CD4-positive, alpha-beta memory T cell (primary cell): Measurements from ENCODE around the gene DNM3. TPM values are rescaled to one million over a fixed set of nuclear protein-coding genes. Genes with fewer than 3 reads are reported as not detected.
A peak's percentile ranks its signal among the peaks of the same experiment; 100 is the strongest.

Experiments used
- CTCF ChIA-PET: fragments of 350-600 bp; sonication (Branson Sonifier 250); formaldehyde crosslinking; loops from one replicate; lab custom pipeline; 2021; ENCODE audit warnings: inconsistent platforms; ENCODE audit not compliant: partially characterized antibody; lab: Charles Lee
- POLR2A ChIA-PET: fragments of 350-600 bp; sonication (Branson Sonifier 250); formaldehyde crosslinking; loops from one replicate; lab custom pipeline; 2021; ENCODE audit not compliant: partially characterized antibody; lab: Charles Lee
- DNase-seq, 5 donors: peaks; one replicate each; pipeline versions ENCODE4 v3.0.0 to v3.0.0-alpha.2; 2020 to 2022; ENCODE audit warnings: mixed read lengths in 1 of 5
- H3K27ac ChIP-seq: one replicate; pipeline ENCODE4 v1.7.0; 2013; ENCODE audit warnings: low read depth, low read length
- H3K27me3 ChIP-seq: 2 replicates; pipeline ENCODE4 v1.7.0; 2013; ENCODE audit warnings: mild to moderate bottlenecking, low read length, moderate library complexity; ENCODE audit not compliant: insufficient read depth
- H3K36me3 ChIP-seq: 2 replicates; pipeline ENCODE4 v1.7.0; 2013; ENCODE audit warnings: mild to moderate bottlenecking, low read length, moderate library complexity; ENCODE audit not compliant: insufficient read depth
- H3K4me1 ChIP-seq: 2 replicates; pipeline ENCODE4 v1.7.0; 2013; ENCODE audit warnings: mild to moderate bottlenecking, low read length, moderate library complexity; ENCODE audit not compliant: insufficient read depth
- H3K4me3 ChIP-seq, 2 donors: one replicate each; pipeline ENCODE4 v1.7.0; 2013; ENCODE audit warnings: low read length in 2 of 2, mild to moderate bottlenecking in 1 of 2
- H3K9me3 ChIP-seq, 2 donors: one replicate each; pipeline ENCODE4 v1.7.0; 2013; ENCODE audit warnings: low read length in 2 of 2, control low read depth in 1 of 2; ENCODE audit not compliant: control insufficient read depth in 1 of 2
- H3K27ac Mint-ChIP-seq, 7 donors: one replicate each; pipeline ENCODE4 v1.8.0; 2020 to 2021; ENCODE audit warnings: mixed read lengths in 7 of 7, mild to moderate bottlenecking in 6 of 7, inconsistent platforms in 3 of 7, moderate library complexity in 3 of 7
- H3K27me3 Mint-ChIP-seq, 2 donors: one replicate each; pipeline ENCODE4 v1.8.0; 2020 to 2021; ENCODE audit warnings: mixed read lengths in 2 of 2
- H3K36me3 Mint-ChIP-seq, 2 donors: one replicate each; pipeline ENCODE4 v1.8.0; 2020 to 2021; ENCODE audit warnings: mixed read lengths in 2 of 2, inconsistent platforms in 1 of 2, mild to moderate bottlenecking in 1 of 2
- H3K4me1 Mint-ChIP-seq, 4 donors: one replicate each; pipeline ENCODE4 v1.8.0; 2020 to 2021; ENCODE audit warnings: mixed read lengths in 4 of 4, mild to moderate bottlenecking in 1 of 4
- H3K4me3 Mint-ChIP-seq, 8 donors: one replicate each; pipeline ENCODE4 v1.8.0; 2020 to 2021; ENCODE audit warnings: mixed read lengths in 8 of 8, mild to moderate bottlenecking in 7 of 8, moderate library complexity in 6 of 8, inconsistent platforms in 3 of 8
- H3K9me3 Mint-ChIP-seq, 8 donors: one replicate each; pipeline ENCODE4 v1.8.0; 2020 to 2021; ENCODE audit warnings: mixed read lengths in 8 of 8, mild to moderate bottlenecking in 5 of 8, inconsistent platforms in 3 of 8, moderate library complexity in 1 of 8
- intact Hi-C: fragments of 100-400 bp; cut with micrococcal nuclease; formaldehyde crosslinking; loops from one replicate; pipeline ENCODE4 v1.15.1; 2023
- polyA plus RNA-seq, 2 donors: library from polyadenylated mRNA; unstranded; fragments of 300-500 nt; fragmentation: Illumina TruSeq; gene quantifications; one replicate each; pipeline ENCODE4 v1.2.3, GENCODE V29; 2021
- total RNA-seq, 2 experiments: library from RNA; stranded (reverse); gene quantifications; one replicate each; pipeline ENCODE4 v1.2.3, GENCODE V29; 2021

Gene DNM3
- total and polyA plus RNA-seq, 4 experiments from 2014 or later = 0.37 to 2.7 (median 1.4) TPM

- no peaks in the 10 kb centered on the region for H3K36me3 ChIP-seq
- POLR2A ChIA-PET = no interaction called here
These were observed 360.3 kb downstream of the DNM3 start for GRCh38 chr1:172201572-172201971.

GRCh38 chr1:172203135-172203823 is 362.0 kb downstream of the DNM3 start:
- Mint-ChIP-seq H3K9me3 (peaks cover 5 to 28% (median 22%) of the 10 kb centered on the region in 8 donors), H3K4me3 (peak overlapping the region in 7 of 8 donors; percentile 63 to 87 (median 78)), H3K27ac (peak overlapping the region in 6 of 7 donors; percentile 44 to 90 (median 77)), H3K36me3 (peaks cover 13 to 21% of the 10 kb centered on the region in 2 donors), H3K27me3 (no peaks in the 10 kb centered on the region), H3K4me1 (peaks cover 0 to 18% (median 14%) of the 10 kb centered on the region in 4 donors)
- no peaks in the 10 kb centered on the region for H3K4me1 ChIP-seq
- no peaks in the 10 kb centered on the region for H3K36me3 ChIP-seq
- ChIA-PET POLR2A (interaction anchor here (1.0 kb wide), 1 partner anchor 155 kb away, joined by 4 read pairs; no protein-coding TSS in a partner anchor), CTCF (no interaction called here)
- no peaks in the 10 kb centered on the region for H3K27me3 ChIP-seq
- peak in 3 of 5 donors; percentile 3 to 7 (median 6) for DNase-seq
- H3K27ac ChIP-seq = no peak overlapping the region
- intact Hi-C loops = no loop called here
- H3K4me3 ChIP-seq = no peak overlapping the region
- no peaks in the 10 kb centered on the region for H3K9me3 ChIP-seq

More at GRCh38 chr1:172201572-172201971, 360.3 kb downstream of the DNM3 start:
- no peaks in the 10 kb centered on the region for H3K27me3 ChIP-seq
- Mint-ChIP-seq H3K27me3 (no peaks in the 10 kb centered on the region), H3K27ac (no peak overlapping the region), H3K36me3 (peaks cover 13 to 29% of the 10 kb centered on the region in 2 donors), H3K4me1 (peaks cover 0 to 18% (median 12%) of the 10 kb centered on the region in 4 donors), H3K9me3 (peaks cover 5 to 40% (median 36%) of the 10 kb centered on the region in 8 donors), H3K4me3 (no peak overlapping the region)
- CTCF ChIA-PET = no interaction called here
- no peaks in the 10 kb centered on the region for H3K4me1 ChIP-seq
- H3K9me3 ChIP-seq = peaks cover 0 to 6% of the 10 kb centered on the region in 2 donors
- no peak overlapping the region for H3K4me3 ChIP-seq
- intact Hi-C loops = no loop called here
- no peak for DNase-seq
- no peak overlapping the region for H3K27ac ChIP-seq

DNA sequence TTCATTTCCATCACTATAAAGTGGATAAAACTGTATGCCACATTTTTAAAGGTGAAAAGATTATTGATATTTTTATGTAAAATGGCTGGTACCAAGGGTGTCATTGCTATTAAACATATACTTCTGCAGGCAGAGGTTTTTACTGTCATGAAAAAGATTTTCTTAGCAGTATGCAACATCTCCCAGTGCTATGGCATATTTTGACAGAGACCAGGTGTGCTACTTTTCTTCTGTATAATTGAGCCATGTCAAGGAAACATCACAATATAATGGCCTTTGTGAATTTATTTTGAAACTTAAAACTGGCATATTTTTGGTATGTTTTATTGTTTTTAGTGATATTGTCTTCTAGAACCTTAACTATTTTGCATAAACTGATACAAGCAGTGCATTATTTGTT is 362.6 kb downstream of the DNM3 start:
- Mint-ChIP-seq H3K27ac (peak overlapping the region in 1 of 7 donors; percentile 76), H3K9me3 (peaks cover 5 to 22% (median 16%) of the 10 kb centered on the region in 8 donors), H3K27me3 (no peaks in the 10 kb centered on the region), H3K4me3 (no peak overlapping the region), H3K4me1 (peaks cover 0 to 18% (median 14%) of the 10 kb centered on the region in 4 donors), H3K36me3 (peaks cover 7 to 16% of the 10 kb centered on the region in 2 donors)
- Histone ChIP-seq H3K4me3 (no peak overlapping the region), H3K4me1 (no peaks in the 10 kb centered on the region), H3K27ac (no peak overlapping the region), H3K27me3 (no peaks in the 10 kb centered on the region), H3K36me3 (no peaks in the 10 kb centered on the region), H3K9me3 (no peaks in the 10 kb centered on the region)
- no peak for DNase-seq
- intact Hi-C loops = no loop called here
- ChIA-PET CTCF (no interaction called here), POLR2A (interaction anchor here (1.0 kb wide), 1 partner anchor 154 kb away, joined by 4 read pairs; no protein-coding TSS in a partner anchor)

GRCh38 chr1:172206256-172206655 is 365.0 kb downstream of the DNM3 start:
- Mint-ChIP-seq H3K36me3 (peaks cover 0 to under 1% of the 10 kb centered on the region in 2 donors), H3K27me3 (no peaks in the 10 kb centered on the region), H3K4me3 (no peak overlapping the region), H3K27ac (no peak overlapping the region), H3K9me3 (peaks cover 0 to 2% (median 0%) of the 10 kb centered on the region in 8 donors), H3K4me1 (peaks cover 0 to 18% (median 14%) of the 10 kb centered on the region in 4 donors)
- no peak overlapping the region for H3K4me3 ChIP-seq
- intact Hi-C loops = no loop called here
- ChIA-PET POLR2A (no interaction called here), CTCF (interaction anchor here (1.4 kb wide), 1 partner anchor 26 kb away, joined by 3 read pairs; no protein-coding TSS in a partner anchor)
- no peaks in the 10 kb centered on the region for H3K36me3 ChIP-seq
- H3K4me1 ChIP-seq = no peaks in the 10 kb centered on the region
- no peaks in the 10 kb centered on the region for H3K9me3 ChIP-seq
- H3K27ac ChIP-seq = no peak overlapping the region
- no peaks in the 10 kb centered on the region for H3K27me3 ChIP-seq
- DNase-seq = no peak

GRCh38 chr1:172208635-172209034 is 367.3 kb downstream of the DNM3 start:
- ChIA-PET CTCF (no interaction called here), POLR2A (no interaction called here)
- Histone ChIP-seq H3K27ac (no peak overlapping the region), H3K9me3 (no peaks in the 10 kb centered on the region), H3K4me1 (no peaks in the 10 kb centered on the region), H3K36me3 (no peaks in the 10 kb centered on the region), H3K4me3 (no peak overlapping the region), H3K27me3 (no peaks in the 10 kb centered on the region)
- H3K4me1 Mint-ChIP-seq = peaks cover 1 to 9% (median 6%) of the 10 kb centered on the region in 4 donors
- peaks cover 0 to 2% (median 0%) of the 10 kb centered on the region in 8 donors for H3K9me3 Mint-ChIP-seq
- no peak for DNase-seq
- peaks cover 0 to 1% of the 10 kb centered on the region in 2 donors for H3K36me3 Mint-ChIP-seq
- no peak overlapping the region for H3K27ac Mint-ChIP-seq
- H3K27me3 Mint-ChIP-seq = no peaks in the 10 kb centered on the region
- intact Hi-C loops = no loop called here
- H3K4me3 Mint-ChIP-seq = no peak overlapping the region

DNA sequence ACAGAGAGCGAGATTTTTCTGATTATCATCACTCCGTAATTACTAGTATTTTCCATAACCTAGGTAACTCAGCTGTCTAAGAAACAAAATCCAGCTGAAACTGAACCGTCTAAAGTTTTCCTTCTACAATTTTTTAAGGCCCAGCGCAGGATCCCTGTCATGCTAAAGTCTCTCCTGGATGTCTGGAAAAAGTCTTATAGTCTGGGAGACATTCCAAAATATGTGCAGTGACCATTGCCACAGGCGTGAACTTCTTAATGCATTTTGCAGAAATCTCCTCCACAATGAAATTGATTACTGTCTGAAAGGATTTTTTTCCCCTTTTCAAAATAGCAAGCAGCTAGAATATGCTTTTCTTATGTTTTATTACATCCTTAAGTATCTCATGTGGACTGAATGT is 369.9 kb downstream of the DNM3 start:
- intact Hi-C loops = no loop called here
- no peaks in the 10 kb centered on the region for H3K27me3 ChIP-seq
- Mint-ChIP-seq H3K4me3 (no peak overlapping the region), H3K36me3 (peaks cover 0 to 1% of the 10 kb centered on the region in 2 donors), H3K27me3 (no peaks in the 10 kb centered on the region), H3K9me3 (peaks cover 0 to 2% (median 0%) of the 10 kb centered on the region in 8 donors), H3K4me1 (peaks cover 0 to 5% (median under 1%) of the 10 kb centered on the region in 4 donors), H3K27ac (no peak overlapping the region)
- no peaks in the 10 kb centered on the region for H3K4me1 ChIP-seq
- DNase-seq = no peak
- H3K36me3 ChIP-seq = no peaks in the 10 kb centered on the region
- no peak overlapping the region for H3K4me3 ChIP-seq
- H3K9me3 ChIP-seq = no peaks in the 10 kb centered on the region
- no peak overlapping the region for H3K27ac ChIP-seq
- ChIA-PET POLR2A (no interaction called here), CTCF (no interaction called here)

- Mint-ChIP-seq H3K4me3 (no peak overlapping the region), H3K27me3 (no peaks in the 10 kb centered on the region), H3K9me3 (peaks cover 0 to 2% (median 0%) of the 10 kb centered on the region in 8 donors), H3K36me3 (peaks cover 0 to 1% of the 10 kb centered on the region in 2 donors), H3K4me1 (peaks cover 0 to 2% (median under 1%) of the 10 kb centered on the region in 4 donors), H3K27ac (no peak overlapping the region)
- H3K4me1 ChIP-seq = no peaks in the 10 kb centered on the region
- no peak overlapping the region for H3K4me3 ChIP-seq
- no peaks in the 10 kb centered on the region for H3K27me3 ChIP-seq
- no peaks in the 10 kb centered on the region for H3K36me3 ChIP-seq
- H3K27ac ChIP-seq = no peak overlapping the region
- CTCF ChIA-PET = no interaction called here
- H3K9me3 ChIP-seq = no peaks in the 10 kb centered on the region
- POLR2A ChIA-PET = no interaction called here
- intact Hi-C loops = no loop called here
- no peak for DNase-seq
These were observed 370.8 kb downstream of the DNM3 start for GRCh38 chr1:172212124-172212523.
